ENCODE results near the gene IRGC.

DNA sequence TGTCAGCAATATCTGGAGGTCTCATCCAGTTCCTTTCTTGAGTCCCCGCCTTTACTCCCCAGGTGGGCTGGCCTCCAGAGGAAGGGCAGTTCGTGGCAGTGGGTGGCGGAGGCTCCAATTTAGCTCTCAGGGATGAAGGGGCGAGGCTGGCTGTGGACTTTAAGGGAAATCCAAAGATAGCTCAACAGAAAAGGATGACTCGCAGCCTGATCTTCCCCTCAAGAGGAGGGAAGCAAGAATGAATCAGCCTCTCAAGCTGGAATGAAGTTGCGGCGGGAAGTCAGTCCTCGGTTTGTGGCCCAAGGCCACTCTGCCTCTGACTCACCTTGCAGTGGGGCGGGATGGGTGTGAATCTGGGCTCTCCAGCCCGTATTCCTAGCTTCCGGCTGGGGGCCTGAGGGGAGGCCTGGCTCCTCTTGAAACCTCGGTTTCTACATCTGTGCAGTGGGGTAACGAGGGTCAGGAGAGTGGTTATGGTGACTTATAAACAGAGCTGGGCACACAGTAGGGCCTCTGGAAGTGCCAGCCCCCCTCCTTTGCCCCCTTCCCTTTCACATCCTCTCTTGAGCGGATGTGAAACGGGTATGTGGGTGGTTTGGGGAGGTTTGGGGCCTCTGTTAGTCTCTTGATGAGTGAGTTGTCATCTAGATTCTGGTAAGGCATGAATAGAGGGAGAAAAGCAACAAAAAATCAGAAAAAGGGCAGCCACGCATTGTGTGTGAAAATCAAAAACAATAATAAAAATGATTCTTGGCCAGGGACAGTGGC, 49.4 kb downstream of the IRGC start:
- TF ChIP-seq, protein P1, sequence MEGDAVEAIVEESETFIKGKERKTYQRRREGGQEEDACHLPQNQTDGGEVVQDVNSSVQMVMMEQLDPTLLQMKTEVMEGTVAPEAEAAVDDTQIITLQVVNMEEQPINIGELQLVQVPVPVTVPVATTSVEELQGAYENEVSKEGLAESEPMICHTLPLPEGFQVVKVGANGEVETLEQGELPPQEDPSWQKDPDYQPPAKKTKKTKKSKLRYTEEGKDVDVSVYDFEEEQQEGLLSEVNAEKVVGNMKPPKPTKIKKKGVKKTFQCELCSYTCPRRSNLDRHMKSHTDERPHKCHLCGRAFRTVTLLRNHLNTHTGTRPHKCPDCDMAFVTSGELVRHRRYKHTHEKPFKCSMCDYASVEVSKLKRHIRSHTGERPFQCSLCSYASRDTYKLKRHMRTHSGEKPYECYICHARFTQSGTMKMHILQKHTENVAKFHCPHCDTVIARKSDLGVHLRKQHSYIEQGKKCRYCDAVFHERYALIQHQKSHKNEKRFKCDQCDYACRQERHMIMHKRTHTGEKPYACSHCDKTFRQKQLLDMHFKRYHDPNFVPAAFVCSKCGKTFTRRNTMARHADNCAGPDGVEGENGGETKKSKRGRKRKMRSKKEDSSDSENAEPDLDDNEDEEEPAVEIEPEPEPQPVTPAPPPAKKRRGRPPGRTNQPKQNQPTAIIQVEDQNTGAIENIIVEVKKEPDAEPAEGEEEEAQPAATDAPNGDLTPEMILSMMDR (IDR thresholded peaks at IDR 0.05): no peak
- TF ChIP-seq POLR2A (IDR thresholded peaks at IDR 0.05) (no peak), POLR2AphosphoS5 (IDR thresholded peaks at IDR 0.05) (peak in 2 of 3 donors; percentile 24 to 25)

Data from transverse colon (tissue), 4 donors.